Tibial nerve (tissue), 4 donors: ENCODE data around the gene SDK2. TPM values are rescaled to one million over a fixed set of nuclear protein-coding genes. Genes with fewer than 3 reads are reported as not detected.

Experiments
- DNase-seq, 2 donors: peaks; one replicate each; pipeline ENCODE4 v3.0.0-alpha.2; 2019; ENCODE audit warnings: low spot score in 2 of 2
- H3K27ac ChIP-seq, 4 donors: fragments of 200-600 bp; sonication (generic) in 3 of 4; one replicate each; pipeline ENCODE4 v1.5.1; 2017 to 2019; ENCODE audit warnings: mild to moderate bottlenecking in 1 of 4
- H3K27me3 ChIP-seq, 2 donors: fragments of 200-600 bp; sonication (generic) in 1 of 2; one replicate each; pipeline versions ENCODE4 v1.5.1 to v1.6.0; 2017 to 2019
- H3K36me3 ChIP-seq, 3 donors: fragments of 200-600 bp; sonication (generic); one replicate each; pipeline ENCODE4 v1.5.1; 2018 to 2019
- H3K4me1 ChIP-seq, 4 donors: fragments of 200-600 bp; sonication (generic) in 3 of 4; one replicate each; pipeline ENCODE4 v1.5.1; 2017 to 2019
- H3K4me3 ChIP-seq, 4 donors: fragments of 200-600 bp; sonication (generic) in 3 of 4; one replicate each; pipeline ENCODE4 v1.5.1; 2017 to 2019; ENCODE audit warnings: mild to moderate bottlenecking in 1 of 4, moderate library complexity in 1 of 4
- H3K9me3 ChIP-seq, 4 donors: fragments of 200-600 bp; sonication (generic) in 3 of 4; one replicate each; pipeline ENCODE4 v1.5.1; 2017 to 2019
- EP300 ChIP-seq, 2 donors: sonication (generic); formaldehyde crosslinking; IDR thresholded peaks; one replicate each; pipeline ENCODE4 v1.6.1; 2017; ENCODE audit warnings: antibody characterized with exemption in 2 of 2, mild to moderate bottlenecking in 1 of 2
- POLR2A ChIP-seq, 2 donors: fragments of 450-650 bp; IDR thresholded peaks; one replicate each; pipeline ENCODE4 v1.6.1; 2017; ENCODE audit warnings: antibody characterized with exemption in 2 of 2, mild to moderate bottlenecking in 2 of 2, moderate library complexity in 2 of 2
- WGBS, 2 donors: methylation state at CpG; one replicate each; pipeline ENCODE4 v1.1.5; 2018; 5-methylcytosine and 5-hydroxymethylcytosine counted together
- total RNA-seq, 4 donors: library from RNA; depleted of rRNA; stranded (reverse); fragments of >200 nt; gene quantifications; one replicate each; pipeline ENCODE4 v1.1.0, GENCODE V29; 2016
- TF ChIP-seq, protein P1 (sequence below), 5 experiments: fragments of 200-600 bp in 3 of 5; fragments of 450-650 bp in 2 of 5; sonication (generic) in 3 of 5; IDR thresholded peaks; one replicate each; pipeline ENCODE4 v1.5.1; 2016 to 2019; ENCODE audit warnings: antibody characterized with exemption in 5 of 5, mild to moderate bottlenecking in 3 of 5, moderate library complexity in 2 of 5

Gene SDK2
- total RNA-seq, 4 donors from 2014 or later = 3.1 to 6.3 (median 4.6) TPM

DNA sequence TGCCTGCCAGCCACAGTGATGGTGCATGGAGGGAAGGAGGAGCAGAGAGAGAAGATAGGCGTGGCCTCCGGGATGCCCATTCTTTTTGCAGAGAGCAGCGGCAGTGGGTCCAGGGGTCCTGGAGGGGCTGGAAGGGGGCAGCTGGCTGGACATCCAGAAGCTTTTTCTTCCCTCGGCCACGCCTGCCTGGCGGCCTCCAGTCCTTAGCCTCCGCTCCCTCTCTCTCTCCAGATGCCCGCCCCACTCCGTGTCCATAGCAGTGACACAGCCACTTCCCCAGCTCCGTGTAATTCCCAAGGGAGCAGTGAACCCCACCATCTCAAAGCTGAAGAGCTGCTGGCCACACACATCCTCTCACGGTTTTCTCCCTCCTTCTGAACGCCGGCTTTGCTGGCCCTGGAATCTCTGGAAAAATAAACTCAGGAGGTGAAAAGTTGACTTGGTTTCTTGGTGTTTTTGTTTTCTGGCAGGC, 306.2 kb downstream of the SDK2 start:
- Histone ChIP-seq H3K9me3 (no peaks in the 10 kb centered on the region), H3K4me3 (peak overlapping the region in 1 of 4 donors; percentile 35), H3K4me1 (peaks cover 0 to 69% (median 46%) of the 10 kb centered on the region in 4 donors), H3K27me3 (no peaks in the 10 kb centered on the region), H3K27ac (peak overlapping the region; percentile 69 to 93 (median 84)), H3K36me3 (no peaks in the 10 kb centered on the region)
- TF ChIP-seq POLR2A (IDR thresholded peaks at IDR 0.05) (no peak), EP300 (IDR thresholded peaks at IDR 0.05) (peak in 1 of 2 donors; percentile 62)
- TF ChIP-seq, protein P1, sequence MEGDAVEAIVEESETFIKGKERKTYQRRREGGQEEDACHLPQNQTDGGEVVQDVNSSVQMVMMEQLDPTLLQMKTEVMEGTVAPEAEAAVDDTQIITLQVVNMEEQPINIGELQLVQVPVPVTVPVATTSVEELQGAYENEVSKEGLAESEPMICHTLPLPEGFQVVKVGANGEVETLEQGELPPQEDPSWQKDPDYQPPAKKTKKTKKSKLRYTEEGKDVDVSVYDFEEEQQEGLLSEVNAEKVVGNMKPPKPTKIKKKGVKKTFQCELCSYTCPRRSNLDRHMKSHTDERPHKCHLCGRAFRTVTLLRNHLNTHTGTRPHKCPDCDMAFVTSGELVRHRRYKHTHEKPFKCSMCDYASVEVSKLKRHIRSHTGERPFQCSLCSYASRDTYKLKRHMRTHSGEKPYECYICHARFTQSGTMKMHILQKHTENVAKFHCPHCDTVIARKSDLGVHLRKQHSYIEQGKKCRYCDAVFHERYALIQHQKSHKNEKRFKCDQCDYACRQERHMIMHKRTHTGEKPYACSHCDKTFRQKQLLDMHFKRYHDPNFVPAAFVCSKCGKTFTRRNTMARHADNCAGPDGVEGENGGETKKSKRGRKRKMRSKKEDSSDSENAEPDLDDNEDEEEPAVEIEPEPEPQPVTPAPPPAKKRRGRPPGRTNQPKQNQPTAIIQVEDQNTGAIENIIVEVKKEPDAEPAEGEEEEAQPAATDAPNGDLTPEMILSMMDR (IDR thresholded peaks at IDR 0.05) = no peak
- 18 to 22% methylated on average over 13 of the region's 13 CpGs for WGBS, 2 donors
- no peak for DNase-seq

- no peak for DNase-seq
- 51 to 65% methylated on average over 4 of the region's 4 CpGs for WGBS, 2 donors
- Histone ChIP-seq H3K9me3 (no peaks in the 10 kb centered on the region), H3K36me3 (no peaks in the 10 kb centered on the region), H3K4me1 (peaks cover 0 to 62% (median 39%) of the 10 kb centered on the region in 4 donors), H3K27ac (peak overlapping the region; percentile 69 to 93 (median 84)), H3K27me3 (no peaks in the 10 kb centered on the region), H3K4me3 (no peak overlapping the region)
- TF ChIP-seq, protein P1 (IDR thresholded peaks at IDR 0.05) = no peak
- TF ChIP-seq POLR2A (IDR thresholded peaks at IDR 0.05) = no peak
Measured at GRCh38 chr17:73337330-73337710, 306.9 kb downstream of the SDK2 start.

DNA sequence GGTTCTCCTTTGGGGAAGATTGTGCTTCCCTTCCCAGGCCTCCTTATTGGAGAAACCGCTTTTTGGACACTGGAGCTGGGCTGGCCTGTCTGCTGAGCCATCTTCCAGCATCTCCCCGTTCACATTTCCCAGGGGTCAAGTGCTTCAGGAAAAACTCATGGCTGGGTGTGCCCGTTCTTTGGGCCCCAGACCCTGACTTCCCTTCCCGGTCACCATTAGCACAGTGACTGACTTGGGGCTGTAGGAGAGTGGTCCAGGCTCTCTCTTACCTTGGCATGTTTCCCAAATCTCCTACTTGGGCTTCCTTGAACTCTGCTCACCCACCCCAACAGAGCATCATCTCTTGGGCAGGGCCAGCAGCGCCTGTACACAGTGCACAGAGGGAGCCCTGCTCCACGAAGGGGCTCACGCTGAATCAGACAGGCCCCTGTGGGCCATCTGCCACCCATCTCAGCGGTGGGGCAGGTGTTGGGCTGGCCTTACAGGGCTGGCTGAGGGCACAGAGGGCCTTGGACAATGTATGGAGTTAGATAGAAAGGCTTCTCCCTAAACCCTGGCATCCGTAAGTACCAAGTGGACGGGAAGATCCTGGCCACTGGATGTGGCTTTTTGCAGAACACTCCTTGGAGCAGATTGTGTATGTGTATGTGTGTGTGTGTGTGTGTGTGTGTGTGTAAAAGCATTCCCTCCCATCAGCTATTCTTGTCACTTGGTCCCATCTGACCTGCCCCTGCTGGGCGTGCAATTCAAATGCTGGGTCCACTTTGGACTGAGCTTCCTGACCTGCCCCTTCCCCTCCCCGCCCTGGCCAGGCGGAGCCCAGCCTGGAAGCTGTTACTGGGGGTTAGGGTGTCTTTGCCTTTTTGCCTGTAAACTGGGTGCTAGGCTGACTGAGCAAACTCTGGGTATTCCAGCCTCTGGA, 307.6 kb downstream of the SDK2 start:
- DNase-seq = no peak
- TF ChIP-seq EP300 (IDR thresholded peaks at IDR 0.05) = no peak
- TF ChIP-seq POLR2A (IDR thresholded peaks at IDR 0.05) = no peak
- TF ChIP-seq, protein P1 (IDR thresholded peaks at IDR 0.05) = no peak

GRCh38 chr17:73335591-73336407, 308.4 kb downstream of the SDK2 start:
- no peak overlapping the region for H3K4me3 ChIP-seq
- H3K9me3 ChIP-seq = no peaks in the 10 kb centered on the region
- H3K36me3 ChIP-seq = no peaks in the 10 kb centered on the region
- peak overlapping the region in 2 of 4 donors; percentile 92 to 93 for H3K27ac ChIP-seq
- WGBS, 2 donors = 68 to 81% methylated on average over 11 to 12 of the region's 12 CpGs
- DNase-seq = no peak
- H3K27me3 ChIP-seq = no peaks in the 10 kb centered on the region
- peaks cover 0 to 49% (median 26%) of the 10 kb centered on the region in 4 donors for H3K4me1 ChIP-seq
- no peak for TF ChIP-seq EP300 (IDR thresholded peaks at IDR 0.05)
- TF ChIP-seq, protein P1 (IDR thresholded peaks at IDR 0.05) = no peak
- no peak for TF ChIP-seq POLR2A (IDR thresholded peaks at IDR 0.05)

More for the DNA sequence above, 307.6 kb downstream of the SDK2 start:
- Histone ChIP-seq H3K4me3 (no peak overlapping the region), H3K36me3 (no peaks in the 10 kb centered on the region), H3K4me1 (peaks cover 0 to 55% (median 33%) of the 10 kb centered on the region in 4 donors), H3K9me3 (no peaks in the 10 kb centered on the region), H3K27me3 (no peaks in the 10 kb centered on the region), H3K27ac (peak overlapping the region in 3 of 4 donors; percentile 77 to 93 (median 92))
- 59 to 66% methylated on average over 13 of the region's 13 CpGs for WGBS, 2 donors
